Measurements from ENCODE around the gene GTF2F1. TPM values are rescaled to one million over a fixed set of nuclear protein-coding genes. Genes with fewer than 3 reads are reported as not detected.

Gene GTF2F1
- total and polyA plus RNA-seq, 9 of the 15 experiments (the other 6 are each of a cell fraction or from before 2014, with no cell fraction given): 4.7 to 75.4 (median 68.4) TPM

GRCh38 chr19:6373813-6374108 is 19.2 kb downstream of the GTF2F1 start (continued):
- TF ChIP-seq REST (IDR thresholded peaks at IDR 0.05; ENCODE audit: borderline replicate concordance) (no peak), REST (CRISPR knock-in tag; IDR thresholded peaks at IDR 0.05; ENCODE audit: low read depth) (no peak), BCOR (IDR thresholded peaks at IDR 0.05) (no peak), KDM2B (CRISPR knock-in tag; IDR thresholded peaks at IDR 0.05) (no peak), ZNF740 (CRISPR knock-in tag; IDR thresholded peaks at IDR 0.05) (peak; percentile 30; the same call in 1 of the 2 replicates), ZNF740 (tag; IDR thresholded peaks at IDR 0.05) (no peak), GABPB1 (CRISPR knock-in tag; IDR thresholded peaks at IDR 0.05) (0 out of 2 replicates have a peak, but pooled peaks have one; percentile 29), KAT2B (IDR thresholded peaks at IDR 0.05; ENCODE audit: low read depth, low read length) (no peak), ETV1 (tag; conservative IDR thresholded peaks at IDR 0.05; ENCODE audit: low read depth) (0 out of 2 replicates have a peak, but pooled peaks have one; percentile 27), BRF2 (IDR thresholded peaks at IDR 0.05; ENCODE audit: borderline replicate concordance, insufficient read depth, insufficient read length) (no peak), ZNF263 (CRISPR knock-in tag; IDR thresholded peaks at IDR 0.05; ENCODE audit: borderline replicate concordance) (no peak), SMARCE1 (IDR thresholded peaks at IDR 0.05) (no peak), ZNF511 (CRISPR knock-in tag; IDR thresholded peaks at IDR 0.05) (0 out of 2 replicates have a peak, but pooled peaks have one; percentile 15), ZFP30 (CRISPR knock-in tag; IDR thresholded peaks at IDR 0.05; ENCODE audit: borderline replicate concordance) (no peak), RUNX1 (IDR thresholded peaks at IDR 0.05; ENCODE audit: low read depth) (no peak), MED1 (CRISPR knock-in tag; IDR thresholded peaks at IDR 0.05; ENCODE audit: borderline replicate concordance) (no peak), DDX20 (tag; IDR thresholded peaks at IDR 0.05; ENCODE audit: low read depth) (no peak), ZFP36 (IDR thresholded peaks at IDR 0.05; ENCODE audit: low read depth, low read length, partially characterized antibody) (no peak), TCF15 (CRISPR knock-in tag; IDR thresholded peaks at IDR 0.05) (no peak)

All from K562 (cell line).